IMR-90 (cell line): ENCODE results near the gene CYP4F3. TPM values are rescaled to one million over a fixed set of nuclear protein-coding genes. Genes with fewer than 3 reads are reported as not detected.

ENCODE experiments used
- ATAC-seq: fragments of 200-7000 bp; cut with Tn5 transposase; 2 replicates; pipeline ENCODE4 v1.9.1; 2020; ENCODE audit warnings: low read depth, mild to moderate bottlenecking, moderate library complexity
- BruUV-seq: library from RNA; stranded (reverse); fragments of 400-500 nt; replicated peaks from 2 replicates; lab custom pipeline; 2021; lab: Mats Ljungman, UMichigan
- CTCF ChIA-PET: fragments of 300-600 bp; formaldehyde crosslinking; extraction: SDS; loops from one replicate; lab custom pipeline; 2021; ENCODE audit warnings: antibody characterized with exemption; lab: Yijun Ruan, JAX
- POLR2A ChIA-PET: fragments of 300-600 bp; sonication (Branson Sonifier 250); formaldehyde crosslinking; loops from one replicate; lab custom pipeline; 2022; ENCODE audit warnings: antibody characterized with exemption; ENCODE audit not compliant: unreplicated experiment; lab: Charles Lee
- DNase-seq: peaks from one replicate; pipeline ENCODE4 v3.0.0; 2013
- H2AFZ ChIP-seq: replicated peaks from 2 replicates; pipeline ENCODE3; 2013; ENCODE audit warnings: low read length, mild to moderate bottlenecking; ENCODE audit not compliant: poor library complexity
- H2AK5ac ChIP-seq: 2 replicates; pipeline ENCODE4 v1.6.1; 2013; ENCODE audit warnings: low read depth, low read length, inconsistent platforms
- H2AK9ac ChIP-seq: replicated peaks from 2 replicates; pipeline ENCODE3; 2013; ENCODE audit warnings: mild to moderate bottlenecking, low read depth, low read length, moderate library complexity; ENCODE audit not compliant: poor library complexity
- H2BK120ac ChIP-seq: 2 replicates; pipeline ENCODE4 v1.6.1; 2013; ENCODE audit warnings: low read depth, low read length, inconsistent platforms
- H2BK15ac ChIP-seq: 3 replicates; pipeline ENCODE4 v1.6.1; 2013; ENCODE audit warnings: low read depth, low read length, inconsistent platforms
- H2BK20ac ChIP-seq: 2 replicates; pipeline ENCODE4 v1.6.1; 2013; ENCODE audit warnings: low read depth, mild to moderate bottlenecking, inconsistent platforms, low read length, moderate library complexity
- H2BK5ac ChIP-seq: 2 replicates; pipeline ENCODE4 v1.6.1; 2013; ENCODE audit warnings: mild to moderate bottlenecking, low read depth, low read length, inconsistent platforms; ENCODE audit not compliant: poor library complexity, severe bottlenecking
- H3K14ac ChIP-seq: replicated peaks from 2 replicates; pipeline ENCODE4 v1.6.1; 2013; ENCODE audit warnings: low read depth, low read length, inconsistent platforms
- H3K18ac ChIP-seq: 2 replicates; pipeline ENCODE4 v1.6.1; 2013; ENCODE audit warnings: low read depth, low read length, control low read depth
- H3K23ac ChIP-seq: 2 replicates; pipeline ENCODE4 v1.6.1; 2013; ENCODE audit warnings: low read depth, low read length, inconsistent platforms
- H3K27ac ChIP-seq: 2 replicates; pipeline ENCODE4 v1.5.1; 2013; ENCODE audit warnings: mild to moderate bottlenecking, control low read depth, low read length; ENCODE audit not compliant: insufficient read depth
- H3K27me3 ChIP-seq: 2 replicates; pipeline ENCODE4 v1.6.1; 2013; ENCODE audit warnings: low read length; ENCODE audit not compliant: control insufficient read depth, insufficient read depth
- H3K36me3 ChIP-seq: 2 replicates; pipeline ENCODE4 v1.6.1; 2013; ENCODE audit warnings: low read length, mixed read lengths; ENCODE audit not compliant: control insufficient read depth, insufficient read depth
- H3K4ac ChIP-seq: 2 replicates; pipeline ENCODE4 v1.6.1; 2013; ENCODE audit warnings: low read depth, low read length, inconsistent platforms
- H3K4me1 ChIP-seq: 2 replicates; pipeline ENCODE4 v1.6.1; 2013; ENCODE audit warnings: low read length, mixed read lengths; ENCODE audit not compliant: control insufficient read depth, insufficient read depth
- H3K4me2 ChIP-seq: 2 replicates; pipeline ENCODE4 v1.6.1; 2013; ENCODE audit warnings: low read depth, mild to moderate bottlenecking, control low read depth, low read length, moderate library complexity
- H3K4me3 ChIP-seq: 2 replicates; pipeline ENCODE4 v1.5.1; 2013; ENCODE audit warnings: low read depth, mild to moderate bottlenecking, control low read depth, low read length, moderate library complexity; ENCODE audit not compliant: insufficient read depth
- H3K56ac ChIP-seq: 2 replicates; pipeline ENCODE4 v1.6.1; 2013; ENCODE audit warnings: low read length, inconsistent platforms; ENCODE audit not compliant: insufficient read depth; ENCODE audit errors: extremely low read depth
- H3K79me1 ChIP-seq, 2 experiments: 2 replicates each; pipeline ENCODE4 v1.6.1; 2013; ENCODE audit warnings: low read length in 2 of 2, inconsistent platforms in 1 of 2, low read depth in 1 of 2
- H3K9ac ChIP-seq: 2 replicates; pipeline ENCODE4 v1.6.1; 2013; ENCODE audit warnings: low read depth, low read length, control low read depth
- H3K9me1 ChIP-seq: 2 replicates; pipeline ENCODE4 v1.6.1; 2013; ENCODE audit warnings: low read length, inconsistent platforms; ENCODE audit not compliant: insufficient read depth
- H3K9me3 ChIP-seq: 2 replicates; pipeline ENCODE4 v1.6.1; 2013; ENCODE audit warnings: low read length; ENCODE audit not compliant: control insufficient read depth, insufficient read depth
- H4K20me1 ChIP-seq: 2 replicates; pipeline ENCODE4 v1.6.1; 2013; ENCODE audit warnings: low read length, inconsistent platforms; ENCODE audit not compliant: insufficient read depth
- H4K5ac ChIP-seq: 2 replicates; pipeline ENCODE4 v1.6.1; 2013; ENCODE audit warnings: mild to moderate bottlenecking, low read depth, low read length, control low read depth
- H4K8ac ChIP-seq, 2 experiments: 2 replicates each; pipeline ENCODE4 v1.6.1; 2013; ENCODE audit warnings: low read depth in 2 of 2, low read length in 2 of 2, control low read depth in 1 of 2, inconsistent platforms in 1 of 2
- H4K91ac ChIP-seq: 2 replicates; pipeline ENCODE4 v1.6.1; 2013; ENCODE audit warnings: low read depth, low read length, inconsistent platforms; ENCODE audit not compliant: insufficient read depth
- BHLHE40 ChIP-seq: fragments of 150-350 bp; IDR thresholded peaks from 2 replicates; pipeline ENCODE4 v1.6.1; 2016; ENCODE audit warnings: mild to moderate bottlenecking, low read depth, low read length
- CEBPB ChIP-seq: IDR thresholded peaks from 2 replicates; pipeline ENCODE4 v1.6.1; 2012; ENCODE audit warnings: low read depth, low read length, improper control_type of control experiment
- CTCF ChIP-seq: conservative IDR thresholded peaks from 2 replicates; pipeline ENCODE4 v1.5.1; 2012; ENCODE audit warnings: mild to moderate bottlenecking, low read depth, low read length, improper control_type of control experiment
- ELK1 ChIP-seq: fragments of 150-350 bp; IDR thresholded peaks from 2 replicates; pipeline ENCODE4 v1.6.1; 2016; ENCODE audit warnings: low read depth, mild to moderate bottlenecking, low read length, moderate library complexity, borderline replicate concordance
- MAFK ChIP-seq: IDR thresholded peaks from 2 replicates; pipeline ENCODE4 v1.6.1; 2012; ENCODE audit warnings: low read depth, low read length, improper control_type of control experiment
- MAZ ChIP-seq: IDR thresholded peaks from 2 replicates; pipeline ENCODE4 v1.6.1; 2012; ENCODE audit warnings: low read depth, mild to moderate bottlenecking, low read length, improper control_type of control experiment, moderate library complexity, borderline replicate concordance
- MXI1 ChIP-seq: IDR thresholded peaks from 2 replicates; pipeline ENCODE4 v1.6.1; 2012; ENCODE audit warnings: low read depth, mild to moderate bottlenecking, low read length, moderate library complexity, borderline replicate concordance
- NFE2L2 ChIP-seq: fragments of 150-350 bp; IDR thresholded peaks from 2 replicates; pipeline ENCODE4 v1.6.1; 2016; ENCODE audit warnings: low read depth, mild to moderate bottlenecking, low read length
- POLR2A ChIP-seq: IDR thresholded peaks from 2 replicates; pipeline ENCODE4 v1.6.1; 2012; ENCODE audit warnings: mild to moderate bottlenecking, low read depth, low read length
- RCOR1 ChIP-seq: IDR thresholded peaks from 2 replicates; pipeline ENCODE4 v1.6.1; 2012; ENCODE audit warnings: mild to moderate bottlenecking, low read length, improper control_type of control experiment; ENCODE audit not compliant: insufficient replicate concordance
- USF2 ChIP-seq: fragments of 150-350 bp; IDR thresholded peaks from 2 replicates; pipeline ENCODE4 v1.6.1; 2017; ENCODE audit warnings: mild to moderate bottlenecking, antibody characterized with exemption, low read length, low read depth
- WGBS, 2 experiments: methylation state at CpG; one replicate each; pipeline versions ENCODE4 v1.1.5 to v1.1.7; 2013; ENCODE audit warnings: missing lambda C conversion rate in 2 of 2; ENCODE audit not compliant: insufficient read length in 1 of 2; ENCODE audit errors: extremely low coverage in 2 of 2; 5-methylcytosine and 5-hydroxymethylcytosine counted together
- dilution Hi-C: fragments of 300-500 bp; cut with HindIII; formaldehyde crosslinking; loops from one replicate; pipeline ENCODE4 v1.14.3; 2018; ENCODE audit warnings: low sequenced_read_pairs; ENCODE audit not compliant: unreplicated experiment
- in situ Hi-C: fragments of 300-500 bp; cut with MboI; formaldehyde crosslinking; loops from 3 replicates; pipeline ENCODE4 v1.14.3; 2019; ENCODE audit warnings: low sequenced_read_pairs, inconsistent platforms, mixed read lengths
- intact Hi-C: fragments of 100-400 bp; cut with micrococcal nuclease; formaldehyde crosslinking; loops from 2 replicates; pipeline ENCODE4 v1.10.0; 2022
- polyA plus RNA-seq, 3 experiments: library from polyadenylated mRNA; depleted of rRNA; stranded (reverse); fragments of >200 nt; gene quantifications; 2 replicates each; pipeline ENCODE4 v1.2.3, GENCODE V29; 2012; ENCODE audit warnings: low replicate concordance in 1 of 3
- total RNA-seq: library from RNA; depleted of rRNA; stranded (reverse); fragments of >200 nt; gene quantifications from 2 replicates; pipeline ENCODE4 v1.2.3, GENCODE V29; 2012

Gene CYP4F3
- total and polyA plus RNA-seq, 2 of the 4 experiments (the other 2 are of a cell fraction), result not detected

GRCh38 chr19:15649526-15649925, 8.8 kb downstream of the CYP4F3 start:
- H2BK20ac ChIP-seq, result no peak overlapping the region
- no peak overlapping the region for H3K18ac ChIP-seq
- no peak overlapping the region for H2AFZ ChIP-seq
- H3K27me3 ChIP-seq, result no peaks in the 10 kb centered on the region
- intact Hi-C loops, result no loop called here
- H3K4ac ChIP-seq, result no peak overlapping the region
- H3K56ac ChIP-seq, result no peak overlapping the region
- H3K14ac ChIP-seq, result no peak overlapping the region
- no peaks in the 10 kb centered on the region for H3K36me3 ChIP-seq
- no peak for TF ChIP-seq RCOR1
- TF ChIP-seq CEBPB, result no peak
- no peak for TF ChIP-seq USF2
- no peak for TF ChIP-seq BHLHE40
- no peak for TF ChIP-seq ELK1
- no peak for TF ChIP-seq CTCF
- TF ChIP-seq MXI1, result no peak
- TF ChIP-seq MAFK, result no peak
- no peak for TF ChIP-seq NFE2L2
- TF ChIP-seq POLR2A, result no peak
- no peak for TF ChIP-seq MAZ
- no TSS peak for BruUV-seq
- H4K5ac ChIP-seq, result no peak overlapping the region
- no peak overlapping the region for H3K23ac ChIP-seq
- H3K9ac ChIP-seq, result no peak overlapping the region
- H2BK5ac ChIP-seq, result no peak overlapping the region
- no peaks in the 10 kb centered on the region for H3K4me1 ChIP-seq
- H2AK5ac ChIP-seq, result no peak overlapping the region
- dilution Hi-C loops, result no loop called here
- no peak overlapping the region for H3K4me2 ChIP-seq
- ATAC-seq, result no peak
- H4K91ac ChIP-seq, result no peak overlapping the region
- in situ Hi-C loops, result loop anchor here (25.0 kb wide), 2 partner anchors 538 to 763 kb away; partner anchors contain the start of genes AP1M1 and FAM32A
- CTCF ChIA-PET, result no interaction called here
- H2BK15ac ChIP-seq, result no peak overlapping the region
- WGBS, 2 experiments, result 0% methylated on average over 1 of the region's 2 CpGs; no CpG with 5 or more reads in 1 of the 2 experiments
- no peaks in the 10 kb centered on the region for H3K79me1 ChIP-seq
- no peak for DNase-seq
- POLR2A ChIA-PET, result no interaction called here
- H2BK120ac ChIP-seq, result no peak overlapping the region
- H3K4me3 ChIP-seq, result no peak overlapping the region
- no peak overlapping the region for H3K27ac ChIP-seq
- no peak overlapping the region for H4K8ac ChIP-seq
- no peaks in the 10 kb centered on the region for H4K20me1 ChIP-seq
- no peak overlapping the region for H2AK9ac ChIP-seq
- no peaks in the 10 kb centered on the region for H3K9me1 ChIP-seq
- H3K9me3 ChIP-seq, result peaks cover 24% of the 10 kb centered on the region
